Measurements from ENCODE around the gene CNDP2. TPM values are rescaled to one million over a fixed set of nuclear protein-coding genes. Genes with fewer than 3 reads are reported as not detected.

The CNDP2 gene
- total RNA-seq, 1 donor = 36.9 TPM

DNA sequence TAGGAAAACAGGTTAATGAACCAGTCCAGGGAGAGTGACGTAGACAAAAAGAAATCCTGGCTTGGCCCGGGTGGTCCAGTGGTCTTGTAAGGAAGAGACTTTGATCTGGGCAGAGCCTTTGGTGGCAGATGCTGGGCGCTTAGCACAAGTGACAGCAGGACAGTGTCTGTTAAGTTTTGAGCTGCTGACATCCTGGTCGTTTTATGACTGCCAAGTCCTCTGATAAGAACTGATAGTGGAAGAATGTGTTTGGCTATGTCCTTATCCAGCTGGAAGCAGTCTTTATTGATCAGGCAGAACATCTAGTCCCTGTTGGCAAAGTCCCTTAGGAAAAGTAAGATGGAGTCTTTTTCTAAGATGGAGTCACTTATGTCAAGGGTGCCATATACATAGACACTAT, 74.1 kb downstream of the CNDP2 start:
- Histone ChIP-seq H3K27me3 (ENCODE audit: insufficient read depth, low read length) (no peaks in the 10 kb centered on the region), H3K4me1 (ENCODE audit: insufficient read depth, low read length) (peaks cover 5% of the 10 kb centered on the region), H3K9me3 (ENCODE audit: low read depth, low read length) (no peaks in the 10 kb centered on the region), H3K4me3 (ENCODE audit: low read length) (no peak overlapping the region)

- Histone ChIP-seq H3K9me3 (ENCODE audit: low read depth, low read length) (no peaks in the 10 kb centered on the region), H3K4me1 (ENCODE audit: insufficient read depth, low read length) (peaks cover 5% of the 10 kb centered on the region), H3K27me3 (ENCODE audit: insufficient read depth, low read length) (no peaks in the 10 kb centered on the region), H3K4me3 (ENCODE audit: low read length) (no peak overlapping the region)
These were observed 75.9 kb downstream of the CNDP2 start for GRCh38 chr18:74571895-74572680.

GRCh38 chr18:74573053-74573452, 76.9 kb downstream of the CNDP2 start:
- H3K27me3 ChIP-seq (ENCODE audit: insufficient read depth, low read length) = no peaks in the 10 kb centered on the region
- H3K4me3 ChIP-seq (ENCODE audit: low read length) = no peak overlapping the region
- H3K4me1 ChIP-seq (ENCODE audit: insufficient read depth, low read length) = peaks cover 4% of the 10 kb centered on the region
- H3K9me3 ChIP-seq (ENCODE audit: low read depth, low read length) = no peaks in the 10 kb centered on the region

Other genes with a start within 250 kb of the CNDP2 start
- gene CYB5A, start 204.4 kb upstream of the CNDP2 start, total RNA-seq = 3.8 TPM
- not detected for gene C18orf63, start 180.5 kb upstream of the CNDP2 start, total RNA-seq
- gene DIPK1C, start 39.1 kb upstream of the CNDP2 start, total RNA-seq = not detected
- gene CNDP1, start 38.1 kb downstream of the CNDP2 start, total RNA-seq = not detected
- 32.0 TPM for gene ZNF407, start 101.5 kb downstream of the CNDP2 start, total RNA-seq